CD4-positive, alpha-beta T cell treated with Interferon gamma for 1 hour (primary cell): ENCODE results near the gene CRYGS.
"Not testable (repeated sequence)": the region's sequence is repeated elsewhere in the genome, so short reads cannot be mapped to it uniquely, and the experiment has no call there.

ENCODE experiments used
- DNase-seq: peaks from one replicate; pipeline ENCODE4 v3.0.0-alpha.2; 2020

The CRYGS gene

GRCh38 chr3:186515125-186515524 lies 29.1 kb downstream of the CRYGS start:
- DNase-seq = peak; percentile 43

DNA sequence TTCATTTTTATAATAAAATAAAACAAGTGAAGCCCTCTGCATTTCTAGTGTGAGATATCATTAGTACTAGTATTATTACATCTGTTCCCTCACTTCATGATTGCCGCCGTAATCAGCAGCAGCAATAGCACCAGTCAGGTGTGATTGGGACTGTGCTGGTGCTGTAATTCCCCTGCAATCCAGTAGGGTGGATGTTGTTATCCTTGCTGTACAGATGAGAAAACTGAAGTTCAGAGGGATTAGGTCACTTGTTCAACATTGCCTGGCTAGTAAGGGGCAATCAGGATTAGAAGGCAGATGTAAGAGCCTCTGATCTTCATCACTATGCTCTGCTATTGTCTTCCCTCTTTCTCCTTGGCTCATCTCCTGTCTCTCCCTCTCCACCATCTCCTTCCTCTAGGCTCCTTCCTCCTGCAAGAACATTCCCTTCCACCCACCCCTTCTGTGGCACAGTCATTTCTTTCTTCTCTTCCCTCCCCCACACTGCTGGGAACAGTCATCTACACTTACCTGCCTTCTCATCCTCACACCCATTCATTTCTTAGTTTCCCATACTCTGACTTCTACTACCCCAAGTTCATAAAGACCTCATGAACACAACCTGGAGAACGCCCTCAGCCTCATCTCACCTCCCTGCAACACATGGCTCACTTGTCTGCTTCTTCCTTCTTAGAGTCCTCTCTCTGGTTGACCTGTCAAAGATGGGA lies 29.7 kb downstream of the CRYGS start:
- DNase-seq = no peak

GRCh38 chr3:186513386-186513785 lies 30.8 kb downstream of the CRYGS start:
- no peak for DNase-seq

DNA sequence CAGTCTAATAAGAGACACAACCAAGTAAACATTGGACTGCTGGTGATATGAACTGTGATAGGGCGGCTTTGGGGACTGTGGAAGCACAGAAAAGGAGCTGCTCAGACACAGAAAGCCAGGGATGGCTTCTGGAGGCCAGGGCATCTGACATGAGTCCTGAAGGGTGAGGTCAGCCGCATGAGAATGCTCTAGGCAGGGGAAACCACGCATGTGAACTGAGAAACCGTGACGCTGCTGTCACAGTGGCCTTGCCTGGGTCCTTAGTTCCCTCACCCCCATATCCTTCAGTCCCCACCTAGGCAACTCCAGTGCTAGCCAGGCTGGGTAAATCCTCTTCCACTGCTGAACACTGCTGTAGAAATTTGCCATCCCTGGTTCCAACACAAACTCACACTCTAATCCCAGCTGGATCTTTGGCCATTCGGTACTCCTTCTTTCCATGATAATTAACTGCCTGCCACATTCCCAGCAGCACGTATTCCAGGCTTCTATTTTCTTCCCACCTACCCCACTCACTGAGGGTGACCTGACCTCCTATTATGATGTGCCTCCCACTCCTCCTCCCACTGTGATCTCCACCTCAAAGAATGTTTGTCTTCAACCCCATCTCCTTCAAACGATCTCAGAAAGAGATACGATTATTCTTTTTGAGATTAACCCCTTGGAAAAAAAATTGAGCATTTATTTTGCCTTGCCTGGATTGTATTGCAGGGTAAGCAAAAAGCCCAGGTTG lies 31.4 kb downstream of the CRYGS start:
- no peak for DNase-seq

- DNase-seq = no peak
Measured at GRCh38 chr3:186511702-186512101, 32.5 kb downstream of the CRYGS start.

GRCh38 chr3:186511245-186511644 lies 32.9 kb downstream of the CRYGS start:
- DNase-seq = no peak

DNA sequence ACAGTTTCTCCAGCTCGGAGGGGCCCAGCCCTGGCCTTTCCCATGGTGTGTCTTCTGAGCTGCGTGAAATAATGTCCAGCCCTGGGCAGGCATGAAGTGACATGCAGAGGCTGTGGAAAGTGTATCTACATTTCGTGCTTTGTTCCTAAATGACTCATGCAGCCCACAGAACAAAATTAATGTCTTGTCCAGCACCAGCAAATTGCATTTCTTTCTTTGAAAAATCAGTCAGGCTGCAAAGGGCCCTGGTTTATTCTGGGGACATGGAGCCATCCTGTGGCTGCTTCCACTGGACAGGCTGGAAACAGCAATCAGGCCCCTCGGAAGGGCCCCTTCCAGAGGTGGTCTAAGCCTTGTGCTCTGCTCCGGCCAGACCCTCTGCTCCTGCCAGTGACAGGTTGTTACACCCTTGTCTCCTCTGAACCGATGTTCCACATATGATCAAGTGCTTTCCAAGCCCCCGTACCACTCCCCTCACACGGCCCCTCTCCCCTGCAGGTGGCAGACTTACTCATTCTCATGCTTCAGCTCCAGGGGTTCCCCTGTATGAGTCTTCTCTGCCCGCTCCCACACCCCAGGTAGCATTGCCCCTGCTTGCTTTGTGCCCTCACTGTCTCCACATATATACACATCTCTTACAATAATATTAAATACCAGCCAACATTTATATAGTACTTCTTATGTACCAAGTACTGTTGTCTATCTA lies 33.7 kb downstream of the CRYGS start:
- no peak for DNase-seq

DNA sequence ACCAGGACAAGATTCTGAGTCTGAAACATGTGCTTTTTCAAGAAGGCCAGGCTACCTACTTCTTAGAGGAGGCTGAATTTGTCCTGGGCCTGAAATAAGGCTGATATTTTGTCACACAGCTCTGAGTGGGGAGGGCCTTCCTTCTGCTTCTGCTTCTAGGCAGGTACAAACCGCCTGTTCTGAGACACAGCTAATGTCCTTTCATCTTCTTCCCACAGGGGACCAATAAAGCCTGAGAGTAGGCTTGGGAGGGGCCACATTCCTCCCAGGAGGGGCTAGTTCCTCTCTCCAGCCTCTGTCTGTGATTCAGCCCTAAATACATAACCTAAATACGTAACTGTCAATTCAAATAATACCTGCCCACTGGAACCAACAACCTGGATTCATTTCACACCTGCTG lies 34.8 kb downstream of the CRYGS start:
- DNase-seq = no peak

DNA sequence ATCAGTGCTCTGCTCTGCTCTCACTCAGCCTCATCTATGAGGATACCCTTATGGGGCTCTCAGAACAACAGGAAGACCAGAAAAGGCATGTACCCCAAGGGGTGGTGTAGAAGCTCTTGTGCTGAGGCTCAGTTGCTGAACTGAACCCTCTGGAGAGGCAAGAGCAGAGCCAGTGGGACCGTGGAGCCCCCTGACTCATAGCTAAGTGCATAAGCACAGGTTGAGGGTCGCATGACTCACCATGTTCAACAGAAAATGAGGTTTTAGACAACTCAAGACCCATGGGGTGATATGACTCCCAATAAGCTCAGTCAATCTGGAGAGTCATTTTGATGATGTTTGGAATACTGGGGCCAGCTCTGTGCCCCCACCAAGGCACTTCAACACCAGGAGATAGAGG lies 37.3 kb downstream of the CRYGS start:
- no peak for DNase-seq

DNA sequence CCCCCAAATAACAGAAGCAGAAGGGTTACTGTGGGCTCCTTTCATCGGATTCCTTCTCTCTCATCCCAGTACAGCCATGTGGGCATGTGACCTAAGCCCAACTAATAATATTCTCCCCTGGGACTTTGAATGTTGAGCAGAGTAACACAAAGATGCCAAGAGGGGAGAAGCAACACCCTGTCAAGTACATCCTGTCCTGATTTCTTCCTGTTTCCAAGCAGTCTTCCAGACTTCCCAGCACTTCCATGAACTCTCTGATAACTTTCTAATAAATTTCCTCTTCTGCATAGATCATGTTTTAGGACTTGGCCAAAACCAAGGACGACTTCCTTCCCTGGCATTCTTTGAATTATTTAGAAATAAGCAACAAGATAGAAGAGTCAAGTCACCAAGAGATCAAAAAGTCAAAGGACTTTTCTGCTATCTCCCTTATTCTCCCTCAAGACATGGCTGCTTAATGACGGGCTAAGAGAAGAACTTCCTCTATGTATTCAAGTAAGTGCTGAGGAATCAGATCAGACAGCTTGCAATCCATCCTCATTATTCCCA lies 37.9 kb downstream of the CRYGS start:
- no peak for DNase-seq

DNA sequence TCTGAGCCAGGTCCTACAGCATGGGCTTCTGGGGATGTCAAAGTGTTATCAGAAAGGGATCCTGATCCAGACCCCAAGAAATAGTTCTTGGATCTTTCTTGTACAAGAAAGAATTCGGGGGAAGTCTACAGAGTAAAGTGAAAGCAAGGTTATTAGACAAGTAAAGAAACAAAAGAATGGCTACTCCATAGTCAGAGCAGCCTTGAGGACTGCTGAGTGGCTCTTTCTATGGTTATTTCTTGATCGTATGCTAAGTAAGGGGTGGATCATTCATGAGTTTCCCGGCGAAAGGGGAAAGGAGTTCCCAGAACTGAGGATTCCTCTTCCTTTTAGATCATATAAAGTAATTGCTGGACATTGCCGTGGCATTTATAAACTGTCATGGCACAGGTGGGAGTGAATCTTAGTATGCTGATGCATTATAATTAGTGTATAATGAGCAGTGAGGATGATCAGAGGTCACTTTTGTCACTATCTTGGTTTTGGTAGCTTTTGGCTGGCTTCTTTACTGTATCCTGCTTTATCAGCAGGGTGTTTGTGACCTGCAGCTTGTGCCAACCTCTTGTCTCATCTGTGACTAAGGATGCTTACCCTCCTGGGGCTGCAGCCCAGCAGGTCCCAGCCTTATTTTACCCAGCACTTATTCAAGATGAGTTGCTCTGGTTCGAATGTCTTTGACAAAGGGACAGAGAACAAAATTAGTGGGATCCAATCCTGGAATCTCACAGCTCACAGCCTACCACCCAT lies 41.0 kb downstream of the CRYGS start:
- no peak for DNase-seq

DNA sequence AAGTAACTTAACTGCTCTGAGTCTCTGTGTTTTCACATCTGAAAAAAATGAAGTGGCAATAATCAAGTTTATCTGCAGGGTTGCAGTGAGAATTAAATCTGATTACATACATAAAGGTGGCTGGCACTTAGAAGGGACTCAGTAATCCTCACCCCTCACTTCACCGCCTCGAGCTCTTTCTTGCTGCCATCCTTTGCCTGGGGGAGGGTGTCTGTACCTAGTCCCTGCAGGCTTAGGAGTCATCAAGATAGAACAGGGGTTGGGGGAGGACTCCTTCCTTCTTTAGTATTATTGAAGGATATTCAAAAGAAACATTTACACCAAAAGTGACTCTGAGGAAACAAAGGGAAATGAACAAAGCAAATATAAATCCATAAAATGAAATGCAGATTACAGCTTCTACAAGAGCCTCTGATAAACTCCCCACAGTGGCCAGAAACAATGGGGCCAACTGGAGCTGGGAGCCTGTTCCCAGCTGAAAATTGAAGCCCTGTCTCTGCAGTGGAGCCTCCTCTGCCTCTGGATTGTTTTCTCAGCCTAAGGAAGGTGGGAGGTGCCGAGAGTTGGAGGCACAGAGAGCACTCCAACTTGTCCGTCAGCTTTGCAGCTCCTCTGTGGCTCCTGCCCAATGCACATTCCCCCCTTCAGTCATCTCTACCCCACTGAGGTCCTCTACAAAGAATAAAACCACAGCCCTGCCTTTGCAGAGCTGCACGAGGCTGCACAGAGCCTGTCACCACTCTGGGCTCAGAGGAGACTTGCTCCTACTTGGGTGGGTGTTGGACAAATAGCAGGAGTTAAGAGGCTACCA lies 41.8 kb downstream of the CRYGS start:
- no peak for DNase-seq

DNA sequence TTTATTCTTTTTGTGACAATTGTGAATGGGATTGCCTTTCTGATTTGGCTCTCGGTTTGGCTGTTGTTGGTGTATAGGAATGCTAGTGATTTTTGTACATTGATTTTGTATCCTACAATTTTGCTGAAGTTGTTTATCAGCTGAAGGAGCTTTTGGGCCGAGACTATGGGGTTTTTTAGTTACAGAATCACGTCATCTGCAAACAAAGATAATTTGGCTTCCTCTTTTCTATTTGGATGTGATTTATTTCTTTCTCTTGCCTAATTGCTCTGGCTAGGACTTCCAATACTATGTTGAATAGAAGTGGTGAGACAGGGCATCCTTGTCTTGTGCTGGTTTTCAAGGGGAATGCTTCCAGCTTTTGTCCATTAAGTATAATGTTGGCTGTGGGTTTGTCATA lies 44.2 kb downstream of the CRYGS start:
- DNase-seq = not testable (repeated sequence)

- not testable (repeated sequence) for DNase-seq
Measured at GRCh38 chr3:186498022-186498421, 46.2 kb downstream of the CRYGS start.

DNA sequence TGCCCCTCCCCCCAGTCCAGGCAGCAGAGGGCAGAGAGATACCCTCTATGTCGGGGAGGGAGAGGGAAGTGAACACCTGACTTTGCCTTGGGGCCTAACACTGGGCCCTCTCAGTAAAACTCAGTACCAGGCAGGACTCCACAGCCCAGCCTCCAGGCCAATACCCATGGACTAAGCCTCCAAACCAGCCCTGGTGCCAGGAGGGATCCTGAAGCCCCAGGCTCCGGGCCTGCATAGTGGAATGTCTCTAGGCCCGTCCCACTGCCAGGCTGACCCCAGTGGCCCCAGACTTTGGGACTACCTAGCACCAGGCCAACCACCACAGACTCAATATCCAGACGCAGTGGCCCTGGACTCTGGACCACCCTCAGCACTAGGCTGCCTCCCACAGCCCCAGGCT lies 46.6 kb downstream of the CRYGS start:
- DNase-seq = no peak

- DNase-seq = no peak
Measured at GRCh38 chr3:186496635-186497034, 47.5 kb downstream of the CRYGS start.

GRCh38 chr3:186496016-186496415 lies 48.2 kb downstream of the CRYGS start:
- DNase-seq = no peak

DNA sequence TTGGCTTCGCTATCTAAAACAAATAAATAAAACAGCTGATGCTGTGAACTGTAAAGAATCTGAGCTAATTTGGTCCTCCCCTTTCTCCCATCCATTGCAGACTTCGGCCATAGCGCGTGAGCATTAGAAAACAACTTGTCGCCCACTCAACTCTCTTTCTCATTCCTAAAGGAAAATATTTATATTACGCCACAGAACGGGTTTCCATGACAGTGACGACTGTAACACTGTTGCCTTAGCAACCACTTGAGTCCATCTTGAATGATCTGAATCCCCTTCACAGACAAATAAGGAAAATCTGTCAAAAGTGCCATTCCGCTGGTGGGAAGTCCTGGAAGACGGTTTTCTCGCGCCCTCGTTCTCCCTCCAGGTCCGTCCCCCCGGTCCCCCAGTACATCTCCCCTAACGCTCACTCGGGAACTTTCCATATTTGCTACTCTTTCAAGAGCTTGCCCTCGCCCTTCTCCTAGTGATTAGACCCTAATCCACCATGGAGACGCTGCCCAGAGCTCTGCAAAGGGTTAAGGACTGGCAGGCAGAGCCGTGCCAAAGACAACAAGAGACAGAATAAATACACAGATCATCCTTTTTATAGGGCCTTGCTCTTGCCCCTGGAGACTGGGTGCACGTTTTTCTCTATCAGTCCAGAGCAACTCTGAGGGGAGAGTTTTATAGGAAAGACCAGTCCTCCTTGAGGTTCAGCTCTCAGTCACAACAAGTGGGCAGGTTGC lies 50.5 kb downstream of the CRYGS start:
- no peak for DNase-seq

DNA sequence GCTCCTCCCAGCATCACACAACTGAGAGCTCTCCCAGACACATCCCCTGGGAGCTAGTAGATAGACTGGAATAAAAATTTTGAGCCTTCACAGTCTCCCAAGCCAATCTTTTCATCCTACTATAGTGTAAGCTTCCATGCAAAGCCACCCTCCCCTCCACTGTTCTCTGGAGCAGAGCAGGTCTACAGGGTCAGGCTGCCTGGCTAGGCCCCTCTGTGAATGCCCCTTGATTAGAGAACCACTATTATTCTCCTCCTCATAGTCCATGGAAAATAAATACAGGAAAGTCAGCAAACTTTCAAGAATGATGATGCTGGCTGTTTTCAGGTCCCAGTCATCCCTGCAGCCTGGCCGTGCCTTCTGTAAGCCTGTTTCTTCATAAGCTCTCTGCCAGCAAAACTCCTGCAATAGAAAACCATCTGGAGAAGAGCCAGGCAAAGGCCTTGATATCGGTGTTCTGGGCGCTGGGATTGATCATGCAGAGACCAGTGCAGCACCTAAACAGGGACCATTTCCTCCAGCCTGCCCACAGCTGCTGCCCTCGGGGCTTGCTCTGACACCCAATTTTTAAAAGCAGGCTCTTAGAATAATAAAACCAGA lies 51.7 kb downstream of the CRYGS start:
- no peak for DNase-seq

- DNase-seq = no peak
Measured at GRCh38 chr3:186489507-186489906, 54.7 kb downstream of the CRYGS start.
